Liver (tissue), 3 donors: ENCODE measurements around the gene NUP93.

Source experiments
- ATF3 ChIP-seq: IDR thresholded peaks from 2 replicates; pipeline ENCODE4 v1.6.1; 2016; ENCODE audit warnings: antibody characterized with exemption
- HNF4G ChIP-seq: IDR thresholded peaks from 2 replicates; pipeline ENCODE4 v1.6.1; 2016; ENCODE audit warnings: antibody characterized with exemption
- JUND ChIP-seq, 2 donors: IDR thresholded peaks; 2 replicates each; pipeline ENCODE4 v1.6.1; 2016; ENCODE audit warnings: antibody characterized with exemption in 2 of 2
- MAX ChIP-seq: IDR thresholded peaks from 2 replicates; pipeline ENCODE4 v1.6.1; 2016; ENCODE audit warnings: antibody characterized with exemption
- RAD21 ChIP-seq, 2 donors: IDR thresholded peaks; 2 replicates each; pipeline ENCODE4 v1.6.1; 2016; ENCODE audit warnings: antibody characterized with exemption in 2 of 2, mild to moderate bottlenecking in 2 of 2
- REST ChIP-seq: IDR thresholded peaks from 2 replicates; pipeline ENCODE4 v1.6.1; 2016; ENCODE audit warnings: antibody characterized with exemption, mild to moderate bottlenecking
- TAF1 ChIP-seq: conservative IDR thresholded peaks from 2 replicates; pipeline ENCODE4 v1.6.1; 2016; ENCODE audit warnings: antibody characterized with exemption, mild to moderate bottlenecking
- YY1 ChIP-seq: IDR thresholded peaks from 2 replicates; pipeline ENCODE4 v1.6.1; 2016; ENCODE audit warnings: antibody characterized with exemption, mild to moderate bottlenecking
- TF ChIP-seq, protein P1 (sequence below): fragments of 150-350 bp; IDR thresholded peaks from 2 replicates; pipeline ENCODE4 v1.5.1; 2017; ENCODE audit warnings: improper control_type of control experiment, low read depth, low read length; ENCODE audit not compliant: missing input control
- donor health status: healthy.
- donor health status: healthy.

- TF ChIP-seq REST, result no peak
- TF ChIP-seq TAF1, result no peak
- no peak for TF ChIP-seq JUND (IDR thresholded peaks at IDR 0.05)
- TF ChIP-seq, protein P1, sequence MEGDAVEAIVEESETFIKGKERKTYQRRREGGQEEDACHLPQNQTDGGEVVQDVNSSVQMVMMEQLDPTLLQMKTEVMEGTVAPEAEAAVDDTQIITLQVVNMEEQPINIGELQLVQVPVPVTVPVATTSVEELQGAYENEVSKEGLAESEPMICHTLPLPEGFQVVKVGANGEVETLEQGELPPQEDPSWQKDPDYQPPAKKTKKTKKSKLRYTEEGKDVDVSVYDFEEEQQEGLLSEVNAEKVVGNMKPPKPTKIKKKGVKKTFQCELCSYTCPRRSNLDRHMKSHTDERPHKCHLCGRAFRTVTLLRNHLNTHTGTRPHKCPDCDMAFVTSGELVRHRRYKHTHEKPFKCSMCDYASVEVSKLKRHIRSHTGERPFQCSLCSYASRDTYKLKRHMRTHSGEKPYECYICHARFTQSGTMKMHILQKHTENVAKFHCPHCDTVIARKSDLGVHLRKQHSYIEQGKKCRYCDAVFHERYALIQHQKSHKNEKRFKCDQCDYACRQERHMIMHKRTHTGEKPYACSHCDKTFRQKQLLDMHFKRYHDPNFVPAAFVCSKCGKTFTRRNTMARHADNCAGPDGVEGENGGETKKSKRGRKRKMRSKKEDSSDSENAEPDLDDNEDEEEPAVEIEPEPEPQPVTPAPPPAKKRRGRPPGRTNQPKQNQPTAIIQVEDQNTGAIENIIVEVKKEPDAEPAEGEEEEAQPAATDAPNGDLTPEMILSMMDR, result no peak
- TF ChIP-seq MAX, result no peak
- no peak for TF ChIP-seq ATF3
- no peak for TF ChIP-seq YY1
- no peak for TF ChIP-seq RAD21 (IDR thresholded peaks at IDR 0.05)
- TF ChIP-seq HNF4G, result no peak
These were observed 95.9 kb downstream of the NUP93 start for GRCh38 chr16:56825826-56826225.
